ENCODE results near the gene HDAC4.

GRCh38 chr2:239308661-239309397 is 92.0 kb downstream of the HDAC4 start:
- TF ChIP-seq HMGXB4 (CRISPR knock-in tag; IDR thresholded peaks at IDR 0.05) (no peak), NR3C1 (CRISPR knock-in tag; conservative IDR thresholded peaks at IDR 0.05; ENCODE audit: low read depth) (no peak), CTCF (IDR thresholded peaks at IDR 0.05) (no peak), KAT7 (CRISPR knock-in tag; IDR thresholded peaks at IDR 0.05; ENCODE audit: borderline replicate concordance) (no peak), ZNF281 (CRISPR knock-in tag; IDR thresholded peaks at IDR 0.05) (no peak), MAX (CRISPR knock-in tag; IDR thresholded peaks at IDR 0.05) (no peak), IRF2 (CRISPR knock-in tag; IDR thresholded peaks at IDR 0.05; ENCODE audit: borderline replicate concordance, low read depth) (no peak), PRDM15 (CRISPR knock-in tag; IDR thresholded peaks at IDR 0.05) (no peak), ATF1 (CRISPR knock-in tag; IDR thresholded peaks at IDR 0.05) (no peak), CREB1 (CRISPR knock-in tag; IDR thresholded peaks at IDR 0.05) (no peak), TEAD4 (CRISPR knock-in tag; IDR thresholded peaks at IDR 0.05) (no peak)

Measured in WTC11 (cell line).